Hepatocyte (in vitro differentiated cells): ENCODE data around the gene TTC12. TPM values are rescaled to one million over a fixed set of nuclear protein-coding genes. Genes with fewer than 3 reads are reported as not detected.

ENCODE experiments used
- DNase-seq: peaks from one replicate; pipeline ENCODE4 v3.0.0-alpha.2; 2016; ENCODE audit warnings: low spot score
- H2AFZ ChIP-seq: fragments of 200-600 bp; sonication (generic); 2 replicates; pipeline ENCODE4 v1.6.0; 2016; ENCODE audit warnings: antibody characterized with exemption, mild to moderate bottlenecking
- H3K27ac ChIP-seq: fragments of 200-600 bp; sonication (generic); 2 replicates; pipeline ENCODE4 v1.5.1; 2016; ENCODE audit warnings: mild to moderate bottlenecking
- H3K27me3 ChIP-seq: fragments of 200-600 bp; sonication (generic); 2 replicates; pipeline ENCODE4 v1.6.1; 2016
- H3K36me3 ChIP-seq: fragments of 200-600 bp; sonication (generic); replicated peaks from 2 replicates; pipeline ENCODE4 v1.5.1; 2016; ENCODE audit warnings: low read depth; ENCODE audit not compliant: insufficient read depth
- H3K4me1 ChIP-seq: fragments of 200-600 bp; sonication (generic); 2 replicates; pipeline ENCODE4 v1.5.1; 2016; ENCODE audit warnings: mild to moderate bottlenecking, moderate library complexity; ENCODE audit not compliant: insufficient read depth
- H3K4me2 ChIP-seq: fragments of 200-600 bp; sonication (generic); 2 replicates; pipeline ENCODE4 v1.6.0; 2016
- H3K4me3 ChIP-seq: fragments of 200-600 bp; sonication (generic); 2 replicates; pipeline ENCODE4 v1.5.1; 2016; ENCODE audit warnings: mild to moderate bottlenecking
- H3K79me2 ChIP-seq: fragments of 200-600 bp; sonication (generic); 2 replicates; pipeline ENCODE4 v1.6.0; 2017; ENCODE audit warnings: mild to moderate bottlenecking
- H3K9me2 ChIP-seq: fragments of 200-600 bp; sonication (generic); replicated peaks from 2 replicates; pipeline ENCODE4 v1.6.0; 2017; ENCODE audit warnings: mild to moderate bottlenecking; ENCODE audit not compliant: insufficient read depth
- H3K9me3 ChIP-seq: fragments of 200-600 bp; sonication (generic); 2 replicates; pipeline ENCODE4 v1.5.1; 2016; ENCODE audit warnings: low read depth, mild to moderate bottlenecking
- H4K20me1 ChIP-seq: fragments of 200-600 bp; sonication (generic); 2 replicates; pipeline ENCODE4 v1.6.0; 2016; ENCODE audit warnings: mild to moderate bottlenecking; ENCODE audit not compliant: insufficient read depth, poor library complexity, severe bottlenecking
- CTCF ChIP-seq: fragments of 200-600 bp; sonication (generic); IDR thresholded peaks from 2 replicates; pipeline ENCODE4 v1.5.1; 2016; ENCODE audit warnings: antibody characterized with exemption, mild to moderate bottlenecking; ENCODE audit not compliant: poor library complexity
- EZH2 ChIP-seq: fragments of 200-600 bp; sonication (generic); IDR thresholded peaks from 2 replicates; pipeline ENCODE4 v1.6.1; 2016; ENCODE audit warnings: antibody characterized with exemption, mild to moderate bottlenecking, borderline replicate concordance
- EZH2phosphoT487 ChIP-seq: fragments of 200-600 bp; sonication (generic); IDR thresholded peaks from one replicate; pipeline ENCODE4 v1.6.1; 2018; ENCODE audit warnings: antibody characterized with exemption, mild to moderate bottlenecking, low read depth, moderate library complexity; ENCODE audit not compliant: unreplicated experiment, severe bottlenecking
- WGBS: methylation state at CpG from one replicate; pipeline ENCODE4 v1.1.6; 2016; ENCODE audit warnings: low lambda C conversion rate; ENCODE audit errors: missing lambda C conversion rate; 5-methylcytosine and 5-hydroxymethylcytosine counted together
- polyA plus RNA-seq: library from polyadenylated mRNA; unstranded; fragments of >200 nt; fragmentation: Nextera tagmentation; extraction: Ambion mirVana; gene quantifications from 2 replicates; pipeline ENCODE4 v1.2.1, GENCODE V29; 2016
- total RNA-seq: library from RNA; depleted of rRNA; stranded (reverse); fragments of >200 nt; gene quantifications from 2 replicates; pipeline ENCODE4 v1.2.3, GENCODE V29; 2014

Gene TTC12
- total and polyA plus RNA-seq, 2 experiments from 2014 or later, result 9.2 to 12.4 TPM

- Histone ChIP-seq H4K20me1 (no peaks in the 10 kb centered on the region), H2AFZ (no peak overlapping the region), H3K9me3 (no peaks in the 10 kb centered on the region), H3K4me1 (peaks cover 8% of the 10 kb centered on the region), H3K79me2 (no peaks in the 10 kb centered on the region), H3K9me2 (no peaks in the 10 kb centered on the region), H3K4me3 (no peak overlapping the region), H3K27me3 (no peaks in the 10 kb centered on the region), H3K4me2 (no peak overlapping the region), H3K27ac (peak overlapping the region; percentile 36), H3K36me3 (no peaks in the 10 kb centered on the region)
- DNase-seq, result no peak
- WGBS, result 47% methylated on average over 6 of the region's 6 CpGs
- TF ChIP-seq EZH2, result no peak
- TF ChIP-seq EZH2phosphoT487, result no peak
- TF ChIP-seq CTCF, result no peak
These were observed 25.7 kb downstream of the TTC12 start for GRCh38 chr11:113339929-113340589.

GRCh38 chr11:113341388-113342165 lies 27.2 kb downstream of the TTC12 start:
- H3K27ac ChIP-seq, result no peak overlapping the region
- WGBS, result 85% methylated on average over 10 of the region's 10 CpGs
- H3K9me2 ChIP-seq, result no peaks in the 10 kb centered on the region
- H2AFZ ChIP-seq, result no peak overlapping the region
- H3K36me3 ChIP-seq, result no peaks in the 10 kb centered on the region
- H3K27me3 ChIP-seq, result no peaks in the 10 kb centered on the region
- no peaks in the 10 kb centered on the region for H3K79me2 ChIP-seq
- H3K4me1 ChIP-seq, result peaks cover 8% of the 10 kb centered on the region
- H3K4me2 ChIP-seq, result no peak overlapping the region
- H3K4me3 ChIP-seq, result no peak overlapping the region
- no peak for TF ChIP-seq CTCF
- TF ChIP-seq EZH2phosphoT487, result no peak
- TF ChIP-seq EZH2, result no peak
- H4K20me1 ChIP-seq, result no peaks in the 10 kb centered on the region
- DNase-seq, result no peak
- H3K9me3 ChIP-seq, result no peaks in the 10 kb centered on the region

GRCh38 chr11:113345978-113346377 lies 31.6 kb downstream of the TTC12 start:
- Histone ChIP-seq H3K4me2 (peak overlapping the region; percentile 17), H3K9me2 (no peaks in the 10 kb centered on the region), H3K27ac (peak overlapping the region; percentile 27), H3K9me3 (no peaks in the 10 kb centered on the region), H2AFZ (no peak overlapping the region), H4K20me1 (no peaks in the 10 kb centered on the region), H3K79me2 (no peaks in the 10 kb centered on the region), H3K27me3 (no peaks in the 10 kb centered on the region), H3K36me3 (no peaks in the 10 kb centered on the region), H3K4me3 (no peak overlapping the region), H3K4me1 (no peaks in the 10 kb centered on the region)
- TF ChIP-seq CTCF, result no peak
- TF ChIP-seq EZH2, result no peak
- no peak for TF ChIP-seq EZH2phosphoT487
- DNase-seq, result peak; percentile 21
- 46% methylated on average over 8 of the region's 8 CpGs for WGBS
